Fibroblast of the aortic adventitia (primary cell): ENCODE data around the gene RPS19BP1. TPM values are rescaled to one million over a fixed set of nuclear protein-coding genes. Genes with fewer than 3 reads are reported as not detected.

ENCODE experiments used
- DNase-seq: peaks from one replicate; pipeline ENCODE4 v3.0.0-alpha.2; 2010; ENCODE audit warnings: low read depth
- H3K4me3 ChIP-seq: 2 replicates; pipeline ENCODE4 v1.5.1; 2011; ENCODE audit warnings: low read depth, mild to moderate bottlenecking, control low read depth, low read length, moderate library complexity
- total RNA-seq: library from RNA; depleted of rRNA; stranded (reverse); fragments of >200 nt; gene quantifications from 2 replicates; pipeline ENCODE4 v1.2.3, GENCODE V29; 2012; ENCODE audit warnings: low replicate concordance
- TF ChIP-seq, protein P1 (sequence below): IDR thresholded peaks from 2 replicates; pipeline ENCODE4 v1.5.1; 2011; ENCODE audit warnings: mild to moderate bottlenecking, low read length, control low read depth, inconsistent platforms; ENCODE audit not compliant: insufficient read depth

The RPS19BP1 gene
- total RNA-seq, 1 donor: 39.6 TPM

GRCh38 chr22:39560127-39560526, 27.6 kb upstream of the RPS19BP1 start:
- DNase-seq: no peak
- H3K4me3 ChIP-seq: no peak overlapping the region
- TF ChIP-seq, protein P1, sequence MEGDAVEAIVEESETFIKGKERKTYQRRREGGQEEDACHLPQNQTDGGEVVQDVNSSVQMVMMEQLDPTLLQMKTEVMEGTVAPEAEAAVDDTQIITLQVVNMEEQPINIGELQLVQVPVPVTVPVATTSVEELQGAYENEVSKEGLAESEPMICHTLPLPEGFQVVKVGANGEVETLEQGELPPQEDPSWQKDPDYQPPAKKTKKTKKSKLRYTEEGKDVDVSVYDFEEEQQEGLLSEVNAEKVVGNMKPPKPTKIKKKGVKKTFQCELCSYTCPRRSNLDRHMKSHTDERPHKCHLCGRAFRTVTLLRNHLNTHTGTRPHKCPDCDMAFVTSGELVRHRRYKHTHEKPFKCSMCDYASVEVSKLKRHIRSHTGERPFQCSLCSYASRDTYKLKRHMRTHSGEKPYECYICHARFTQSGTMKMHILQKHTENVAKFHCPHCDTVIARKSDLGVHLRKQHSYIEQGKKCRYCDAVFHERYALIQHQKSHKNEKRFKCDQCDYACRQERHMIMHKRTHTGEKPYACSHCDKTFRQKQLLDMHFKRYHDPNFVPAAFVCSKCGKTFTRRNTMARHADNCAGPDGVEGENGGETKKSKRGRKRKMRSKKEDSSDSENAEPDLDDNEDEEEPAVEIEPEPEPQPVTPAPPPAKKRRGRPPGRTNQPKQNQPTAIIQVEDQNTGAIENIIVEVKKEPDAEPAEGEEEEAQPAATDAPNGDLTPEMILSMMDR: no peak

DNA sequence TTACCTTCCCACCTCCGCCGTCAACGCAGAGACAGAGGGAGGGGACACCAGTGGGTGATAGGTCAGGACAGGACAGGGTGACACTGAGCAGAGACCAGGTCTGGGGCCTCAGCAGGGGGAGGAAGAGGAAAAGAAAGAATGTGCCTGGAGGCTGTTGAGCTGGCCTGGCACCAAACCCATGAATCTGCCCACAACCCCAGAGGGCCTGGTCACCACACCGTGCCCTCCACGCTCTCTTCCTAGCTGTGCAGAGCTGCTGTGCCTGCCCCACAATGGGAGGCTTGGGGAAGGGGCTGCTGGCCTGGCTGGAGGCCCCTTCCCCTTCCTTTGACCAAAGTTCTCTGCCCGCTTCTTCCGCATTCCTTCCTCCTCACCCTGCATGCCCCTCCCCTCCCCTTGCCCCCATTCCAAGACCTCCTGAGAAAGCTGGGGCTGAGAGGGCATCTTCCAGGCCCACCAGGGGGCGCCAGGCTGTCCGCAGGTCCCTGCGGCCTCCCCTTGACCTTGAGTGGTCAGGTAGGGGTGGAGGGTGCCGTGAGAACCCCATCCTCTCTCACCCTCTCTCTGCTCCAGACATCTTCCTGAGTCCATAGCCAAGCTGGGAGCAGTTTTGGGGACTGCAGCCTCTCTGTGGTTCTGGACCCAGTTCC, 27.0 kb upstream of the RPS19BP1 start:
- no peak for DNase-seq
- TF ChIP-seq, protein P1: peak; percentile 39
- H3K4me3 ChIP-seq: no peak overlapping the region

- H3K4me3 ChIP-seq: no peak overlapping the region
- TF ChIP-seq, protein P1: no peak
- no peak for DNase-seq
Measured at GRCh38 chr22:39558950-39559349, 26.4 kb upstream of the RPS19BP1 start.

- DNase-seq: no peak
- TF ChIP-seq, protein P1: no peak
- H3K4me3 ChIP-seq: no peak overlapping the region
Measured at GRCh38 chr22:39558254-39558727, 25.7 kb upstream of the RPS19BP1 start.

GRCh38 chr22:39556970-39557841, 24.7 kb upstream of the RPS19BP1 start:
- DNase-seq: no peak

DNA sequence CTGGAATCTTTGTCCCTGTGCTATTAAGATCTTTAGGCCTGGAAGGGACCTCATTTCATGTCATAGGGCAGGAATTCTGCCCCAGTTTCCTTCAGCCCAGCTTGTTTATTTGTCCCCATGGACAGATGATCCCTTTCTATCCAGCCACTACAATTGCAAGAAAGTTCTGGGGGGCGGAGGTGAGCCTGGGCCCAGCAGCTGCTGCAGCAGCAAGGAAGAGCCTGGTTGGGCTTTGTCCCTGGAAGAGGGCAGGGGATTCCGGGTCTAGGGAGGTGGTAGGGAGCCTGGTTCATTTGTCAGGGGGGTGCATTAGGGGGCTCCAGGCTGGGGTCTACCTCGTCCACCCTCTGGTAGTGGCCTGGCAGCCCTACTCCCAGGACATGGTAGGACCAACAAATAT, 21.6 kb upstream of the RPS19BP1 start:
- TF ChIP-seq, protein P1: no peak
- H3K4me3 ChIP-seq: no peak overlapping the region
- no peak for DNase-seq

More at GRCh38 chr22:39556970-39557841, 24.7 kb upstream of the RPS19BP1 start:
- no peak overlapping the region for H3K4me3 ChIP-seq
- TF ChIP-seq, protein P1: no peak
